GM20000 (cell line): ENCODE data around the gene MS4A4A.
"Not testable (repeated sequence)": the region's sequence is repeated elsewhere in the genome, so short reads cannot be mapped to it uniquely, and the experiment has no call there.

ENCODE experiments used
- DNase-seq: peaks from one replicate; pipeline ENCODE4 v3.0.0; 2012; ENCODE audit warnings: low spot score
- CTCF ChIP-seq: IDR thresholded peaks from 2 replicates; pipeline ENCODE4 v1.5.1; 2012; ENCODE audit warnings: mild to moderate bottlenecking, control low read depth; ENCODE audit errors: extremely low read depth, missing control alignments

MS4A4A gene

GRCh38 chr11:60274416-60274815 lies 6.0 kb upstream of the MS4A4A start:
- DNase-seq = no peak
- no peak for TF ChIP-seq CTCF

- no peak for TF ChIP-seq CTCF
- no peak for DNase-seq
Measured at GRCh38 chr11:60281485-60281884, 1.0 kb downstream of the MS4A4A start.

GRCh38 chr11:60282286-60282685 lies 1.8 kb downstream of the MS4A4A start:
- TF ChIP-seq CTCF = no peak
- no peak for DNase-seq

DNA sequence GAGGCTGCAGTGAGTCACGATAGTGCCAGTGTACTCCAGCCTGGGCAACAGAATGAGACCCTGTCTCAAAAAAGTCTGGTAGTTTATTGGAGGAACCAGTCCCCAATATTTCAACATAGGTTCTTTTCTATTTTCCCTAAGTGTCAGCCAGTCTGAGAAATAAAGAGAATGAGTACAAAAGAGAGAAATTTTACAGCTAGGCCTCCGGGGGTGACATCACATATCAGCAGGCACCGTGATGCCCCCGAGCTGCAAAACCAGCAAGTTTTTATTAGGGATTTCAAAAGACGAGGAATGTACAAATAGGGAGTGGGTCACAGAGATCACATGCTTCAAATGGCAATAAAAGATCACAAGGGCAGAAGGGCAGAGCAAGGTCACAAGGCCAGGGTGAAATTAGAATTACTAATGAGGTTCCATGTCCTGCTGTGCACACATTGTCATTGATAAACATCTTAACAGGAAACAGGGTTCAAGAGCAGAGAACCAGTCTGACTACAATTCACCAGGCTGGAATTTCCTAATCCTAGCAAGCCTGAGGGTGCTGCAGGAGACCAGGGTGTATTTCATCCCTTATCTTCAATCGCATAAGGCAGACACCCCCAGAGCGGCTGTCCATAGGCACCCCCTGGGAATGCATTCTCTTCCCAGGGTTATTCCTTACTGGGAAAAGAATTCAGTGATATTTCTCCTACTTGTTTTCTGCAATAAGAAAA lies 5.1 kb downstream of the MS4A4A start:
- not testable (repeated sequence) for DNase-seq

- TF ChIP-seq CTCF = no peak
- DNase-seq = no peak
Measured at GRCh38 chr11:60288531-60288930, 8.1 kb downstream of the MS4A4A start.

GRCh38 chr11:60292145-60292544 lies 11.7 kb downstream of the MS4A4A start:
- no peak for TF ChIP-seq CTCF
- no peak for DNase-seq

DNA sequence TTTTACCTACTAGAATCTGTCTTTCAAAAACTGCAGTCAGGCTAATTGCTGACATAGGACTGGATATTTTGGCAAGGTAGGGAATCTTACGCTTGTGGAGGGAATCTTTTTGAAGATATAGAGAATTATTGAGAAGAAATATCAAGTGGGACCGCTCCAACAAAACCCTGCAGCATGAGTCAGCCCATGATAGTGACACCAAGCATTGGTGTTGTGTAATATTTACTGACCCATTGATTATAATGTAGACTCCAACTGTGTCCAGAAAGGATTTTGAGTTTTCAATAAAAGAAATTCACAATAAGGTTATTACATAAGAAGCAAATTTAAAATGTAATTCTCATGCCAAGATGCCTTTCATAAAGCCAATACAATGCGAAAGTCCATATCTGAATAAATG lies 20.7 kb downstream of the MS4A4A start:
- TF ChIP-seq CTCF = no peak
- no peak for DNase-seq

DNA sequence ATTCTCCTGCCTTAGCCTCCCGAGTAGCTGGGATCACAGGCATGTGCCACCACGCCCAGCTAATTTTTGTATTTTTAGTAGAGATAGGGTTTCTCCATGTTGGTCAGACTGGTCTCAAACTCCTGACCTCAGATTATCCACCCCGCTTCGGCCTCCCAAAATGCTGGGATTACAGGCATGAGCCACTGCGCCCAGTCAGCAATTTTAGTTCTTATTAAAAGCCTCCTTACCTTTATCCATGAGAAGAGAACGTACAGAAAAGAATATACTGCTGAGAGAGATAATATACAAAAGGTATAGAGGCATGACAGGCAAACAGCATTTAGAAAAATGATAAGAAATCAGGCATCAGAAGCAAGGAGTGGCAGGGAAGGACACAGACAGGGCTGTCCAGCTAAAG lies 21.4 kb downstream of the MS4A4A start:
- not testable (repeated sequence) for DNase-seq
